MM.1S (cell line): ENCODE results near the gene APOA5.

ENCODE experiments used
- DNase-seq: peaks from one replicate; pipeline ENCODE4 v3.0.0-alpha.2; 2015
- H2AFZ ChIP-seq: fragments of 300-600 bp; sonication (generic); 2 replicates; pipeline ENCODE4 v1.6.0; 2016; ENCODE audit warnings: antibody characterized with exemption, low read length
- H3F3A ChIP-seq: fragments of 300-600 bp; sonication (generic); 2 replicates; pipeline ENCODE4 v1.6.1; 2016; ENCODE audit warnings: mild to moderate bottlenecking, antibody characterized with exemption, low read length, moderate library complexity, mixed read lengths; ENCODE audit not compliant: insufficient read depth
- H3K27ac ChIP-seq: fragments of 300-600 bp; sonication (generic); 2 replicates; pipeline ENCODE4 v1.5.1; 2016; ENCODE audit warnings: mild to moderate bottlenecking, low read length
- H3K27me3 ChIP-seq: fragments of 300-600 bp; sonication (generic); replicated peaks from 2 replicates; pipeline ENCODE4 v1.6.0; 2016; ENCODE audit warnings: low read length; ENCODE audit not compliant: insufficient read depth
- H3K36me3 ChIP-seq: fragments of 300-600 bp; sonication (generic); replicated peaks from 2 replicates; pipeline ENCODE4 v1.6.1; 2016; ENCODE audit warnings: mild to moderate bottlenecking, low read length, mixed read lengths; ENCODE audit not compliant: insufficient read depth
- H3K4me1 ChIP-seq: fragments of 300-600 bp; sonication (generic); 2 replicates; pipeline ENCODE4 v1.6.1; 2016; ENCODE audit warnings: low read length, mixed read lengths
- H3K4me2 ChIP-seq: fragments of 300-600 bp; sonication (generic); 2 replicates; pipeline ENCODE4 v1.6.0; 2016; ENCODE audit warnings: low read depth, low read length
- H3K4me3 ChIP-seq: fragments of 300-600 bp; sonication (generic); 2 replicates; pipeline ENCODE4 v1.5.1; 2016; ENCODE audit warnings: low read length, mixed read lengths
- H3K79me2 ChIP-seq: fragments of 300-600 bp; sonication (generic); 2 replicates; pipeline ENCODE4 v1.6.1; 2016; ENCODE audit warnings: mixed run types, low read length, mixed read lengths
- H3K9ac ChIP-seq: fragments of 300-600 bp; sonication (generic); 2 replicates; pipeline ENCODE4 v1.6.1; 2016; ENCODE audit warnings: low read length, mixed read lengths
- H3K9me2 ChIP-seq: fragments of 300-600 bp; sonication (generic); replicated peaks from 2 replicates; pipeline ENCODE4 v1.6.1; 2016; ENCODE audit warnings: mild to moderate bottlenecking, low read length, mixed read lengths; ENCODE audit not compliant: insufficient read depth
- H3K9me3 ChIP-seq: fragments of 300-600 bp; sonication (generic); replicated peaks from 2 replicates; pipeline ENCODE4 v1.6.1; 2016; ENCODE audit warnings: mild to moderate bottlenecking, low read length, mixed read lengths; ENCODE audit not compliant: insufficient read depth
- H4K20me1 ChIP-seq: fragments of 300-600 bp; sonication (generic); 2 replicates; pipeline ENCODE4 v1.6.1; 2016; ENCODE audit warnings: mild to moderate bottlenecking, low read length, moderate library complexity, mixed read lengths; ENCODE audit not compliant: insufficient read depth
- CTCF ChIP-seq: fragments of 300-600 bp; sonication (generic); IDR thresholded peaks from 2 replicates; pipeline ENCODE4 v1.5.1; 2016; ENCODE audit warnings: antibody characterized with exemption, low read length, mixed read lengths
- EZH2 ChIP-seq: fragments of 300-600 bp; sonication (generic); optimal IDR thresholded peaks from 2 replicates; pipeline ENCODE3; 2017; ENCODE audit warnings: low read depth, mild to moderate bottlenecking, antibody characterized with exemption, low read length, mixed read lengths
- EZH2phosphoT487 ChIP-seq: fragments of 300-600 bp; sonication (generic); IDR thresholded peaks from 2 replicates; pipeline ENCODE4 v1.6.1; 2018; ENCODE audit warnings: antibody characterized with exemption, low read length

APOA5 gene

GRCh38 chr11:116786966-116787365 is 4.7 kb downstream of the APOA5 start:
- Histone ChIP-seq H3K79me2 (peaks cover 26% of the 10 kb centered on the region), H4K20me1 (no peaks in the 10 kb centered on the region), H3K9me2 (no peaks in the 10 kb centered on the region), H3K27ac (no peak overlapping the region), H3K9ac (peak overlapping the region; percentile 88), H3K9me3 (no peaks in the 10 kb centered on the region), H3K4me3 (peak overlapping the region; percentile 89), H3K4me1 (peaks cover 20% of the 10 kb centered on the region), H2AFZ (no peak overlapping the region), H3K4me2 (peak overlapping the region; percentile 85), H3F3A (no peaks in the 10 kb centered on the region; the same call in 1 of the 2 replicates), H3K27me3 (no peaks in the 10 kb centered on the region), H3K36me3 (0 out of 2 replicates have a peak, but pooled peaks cover 8% of the 10 kb centered on the region)
- no peak for TF ChIP-seq CTCF
- no peak for TF ChIP-seq EZH2phosphoT487
- no peak for DNase-seq

- no peak for TF ChIP-seq CTCF
- TF ChIP-seq EZH2phosphoT487 = no peak
- TF ChIP-seq EZH2 = no peak
- Histone ChIP-seq H2AFZ (no peak overlapping the region), H3F3A (no peaks in the 10 kb centered on the region; the same call in 1 of the 2 replicates), H3K27me3 (no peaks in the 10 kb centered on the region), H3K27ac (no peak overlapping the region), H3K9me3 (no peaks in the 10 kb centered on the region), H3K4me2 (peak overlapping the region; percentile 85; the same call in 1 of the 2 replicates), H3K9me2 (no peaks in the 10 kb centered on the region), H3K4me1 (peaks cover 14% of the 10 kb centered on the region; the same call in 1 of the 2 replicates), H3K9ac (no peak overlapping the region), H3K79me2 (peaks cover 26% of the 10 kb centered on the region), H3K36me3 (0 out of 2 replicates have a peak, but pooled peaks cover 8% of the 10 kb centered on the region), H3K4me3 (no peak overlapping the region), H4K20me1 (no peaks in the 10 kb centered on the region)
- no peak for DNase-seq
Measured at GRCh38 chr11:116786326-116786725, 5.4 kb downstream of the APOA5 start.

- Histone ChIP-seq H3K27ac (no peak overlapping the region), H3K36me3 (peaks cover 24% of the 10 kb centered on the region; the same call in 1 of the 2 replicates), H3F3A (peaks cover 5% of the 10 kb centered on the region), H3K9me3 (no peaks in the 10 kb centered on the region), H3K79me2 (peaks cover 24% of the 10 kb centered on the region), H3K27me3 (no peaks in the 10 kb centered on the region), H4K20me1 (no peaks in the 10 kb centered on the region), H3K9ac (no peak overlapping the region), H3K9me2 (no peaks in the 10 kb centered on the region), H3K4me3 (no peak overlapping the region), H2AFZ (no peak overlapping the region), H3K4me2 (no peak overlapping the region), H3K4me1 (peaks cover 11% of the 10 kb centered on the region)
- DNase-seq = no peak
- no peak for TF ChIP-seq CTCF
- TF ChIP-seq EZH2phosphoT487 = no peak
- TF ChIP-seq EZH2 = no peak
Measured at GRCh38 chr11:116782728-116783127, 9.0 kb downstream of the APOA5 start.
